ENCODE measurements around the gene COL23A1. TPM values are rescaled to one million over a fixed set of nuclear protein-coding genes. Genes with fewer than 3 reads are reported as not detected.
"Not testable (repeated sequence)": the region's sequence is repeated elsewhere in the genome, so short reads cannot be mapped to it uniquely, and the experiment has no call there.

COL23A1 gene
- total and polyA plus RNA-seq, 2 donors (not counting 1 experiment from before 2014, with no cell fraction given) = not detected

GRCh38 chr5:178487911-178488600 is 102.1 kb downstream of the COL23A1 start:
- Histone ChIP-seq H3K4me1 (ENCODE audit: control insufficient read depth, extremely low read depth, insufficient read depth, low read length) (no peaks in the 10 kb centered on the region), H3K27me3 (ENCODE audit: control insufficient read depth, insufficient read depth, low read length) (no peaks in the 10 kb centered on the region), H3K36me3 (ENCODE audit: control insufficient read depth, insufficient read depth, low read length) (no peaks in the 10 kb centered on the region), H2AFZ (ENCODE audit: low read length) (no peak overlapping the region), H4K20me1 (ENCODE audit: control insufficient read depth, extremely low read depth, insufficient read depth, low read length) (no peaks in the 10 kb centered on the region), H3K9me3 (ENCODE audit: control insufficient read depth, insufficient read depth, low read depth, low read length) (no peaks in the 10 kb centered on the region), H3K9ac (ENCODE audit: insufficient read depth, low read length) (no peak overlapping the region), H3K27ac (ENCODE audit: insufficient read depth, low read length) (no peak overlapping the region), H3K4me3 (replicated peaks in 1 of 4; ENCODE audit: control extremely low read depth in 1 of 4, insufficient read depth in 1 of 4, low read depth in 3 of 4, low read length in 4 of 4) (no peak overlapping the region), H3K79me2 (ENCODE audit: control insufficient read depth, insufficient read depth, low read length) (no peaks in the 10 kb centered on the region), H3K4me2 (ENCODE audit: extremely low read depth, insufficient read depth, low read length) (no peak overlapping the region)
- TF ChIP-seq EZH2 (IDR thresholded peaks at IDR 0.05; ENCODE audit: low read length, missing control alignments) (no peak), CTCF (conservative IDR thresholded peaks at IDR 0.05 in 1 of 2, IDR thresholded peaks at IDR 0.05 in 1 of 2; ENCODE audit: low read depth in 1 of 2, low read length in 2 of 2) (no peak)
- DNase-seq (ENCODE audit: low read depth in 2 of 2) = no peak

- not testable (repeated sequence) for H4K20me1 ChIP-seq (ENCODE audit: control insufficient read depth, extremely low read depth, insufficient read depth, low read length); H3K27ac ChIP-seq (ENCODE audit: insufficient read depth, low read length); H3K27me3 ChIP-seq (ENCODE audit: control insufficient read depth, insufficient read depth, low read length); H3K9ac ChIP-seq (ENCODE audit: insufficient read depth, low read length); H3K4me1 ChIP-seq (ENCODE audit: control insufficient read depth, extremely low read depth, insufficient read depth, low read length); DNase-seq (ENCODE audit: low read depth in 2 of 2); H3K9me3 ChIP-seq (ENCODE audit: control insufficient read depth, insufficient read depth, low read depth, low read length); H2AFZ ChIP-seq (ENCODE audit: low read length); H3K4me3 ChIP-seq (replicated peaks in 1 of 4; ENCODE audit: control extremely low read depth in 1 of 4, insufficient read depth in 1 of 4, low read depth in 3 of 4, low read length in 4 of 4); H3K79me2 ChIP-seq (ENCODE audit: control insufficient read depth, insufficient read depth, low read length); H3K36me3 ChIP-seq (ENCODE audit: control insufficient read depth, insufficient read depth, low read length); H3K4me2 ChIP-seq (ENCODE audit: extremely low read depth, insufficient read depth, low read length)
Observed at GRCh38 chr5:178486878-178487512, 103.2 kb downstream of the COL23A1 start.

DNA sequence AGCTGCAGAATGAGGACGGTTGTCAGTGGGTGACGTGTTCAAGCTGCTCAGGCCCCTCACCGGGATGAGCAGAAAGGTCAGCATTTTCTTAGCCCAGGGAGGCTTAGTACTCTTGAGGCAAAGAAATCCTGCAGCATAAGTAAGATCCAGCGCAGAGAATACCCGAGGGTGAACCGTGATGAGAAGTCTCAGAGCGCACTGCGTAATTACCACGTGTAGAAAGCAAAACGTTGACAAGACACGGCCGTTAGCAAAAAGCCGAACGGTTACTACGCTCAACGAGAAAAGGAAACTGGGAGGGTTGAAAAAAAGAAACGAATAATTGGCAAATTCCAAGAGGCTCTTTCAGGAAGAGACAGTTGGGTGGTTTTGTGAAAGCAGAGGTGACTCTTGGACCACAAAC is 104.0 kb downstream of the COL23A1 start:
- DNase-seq (ENCODE audit: low read depth in 2 of 2) = no peak
- no peaks in the 10 kb centered on the region for H3K36me3 ChIP-seq (ENCODE audit: control insufficient read depth, insufficient read depth, low read length)
- no peak overlapping the region for H3K4me3 ChIP-seq (replicated peaks in 1 of 4; ENCODE audit: control extremely low read depth in 1 of 4, insufficient read depth in 1 of 4, low read depth in 3 of 4, low read length in 4 of 4)
- H3K27ac ChIP-seq (ENCODE audit: insufficient read depth, low read length) = no peak overlapping the region
- H3K27me3 ChIP-seq (ENCODE audit: control insufficient read depth, insufficient read depth, low read length) = no peaks in the 10 kb centered on the region
- no peaks in the 10 kb centered on the region for H3K4me1 ChIP-seq (ENCODE audit: control insufficient read depth, extremely low read depth, insufficient read depth, low read length)
- no peak for TF ChIP-seq EZH2 (IDR thresholded peaks at IDR 0.05; ENCODE audit: low read length, missing control alignments)
- TF ChIP-seq CTCF (conservative IDR thresholded peaks at IDR 0.05 in 1 of 2, IDR thresholded peaks at IDR 0.05 in 1 of 2; ENCODE audit: low read depth in 1 of 2, low read length in 2 of 2) = no peak
- no peaks in the 10 kb centered on the region for H3K9me3 ChIP-seq (ENCODE audit: control insufficient read depth, insufficient read depth, low read depth, low read length)
- H2AFZ ChIP-seq (ENCODE audit: low read length) = no peak overlapping the region
- H3K4me2 ChIP-seq (ENCODE audit: extremely low read depth, insufficient read depth, low read length) = no peak overlapping the region
- H3K9ac ChIP-seq (ENCODE audit: insufficient read depth, low read length) = no peak overlapping the region
- no peaks in the 10 kb centered on the region for H3K79me2 ChIP-seq (ENCODE audit: control insufficient read depth, insufficient read depth, low read length)
- H4K20me1 ChIP-seq (ENCODE audit: control insufficient read depth, extremely low read depth, insufficient read depth, low read length) = no peaks in the 10 kb centered on the region

Data from fibroblast of lung (primary cell).